Fibroblast of villous mesenchyme (primary cell): Measurements from ENCODE around the gene CCDC12. TPM values are rescaled to one million over a fixed set of nuclear protein-coding genes. Genes with fewer than 3 reads are reported as not detected.

Experiments used
- DNase-seq: peaks from one replicate; pipeline ENCODE4 v3.0.0-alpha.2; 2010; ENCODE audit warnings: low read depth
- H3K4me3 ChIP-seq: 2 replicates; pipeline ENCODE4 v1.5.1; 2011; ENCODE audit warnings: low read depth, mild to moderate bottlenecking, low read length
- total RNA-seq: library from RNA; depleted of rRNA; stranded (reverse); fragments of >200 nt; gene quantifications from 2 replicates; pipeline ENCODE4 v1.2.3, GENCODE V29; 2012
- TF ChIP-seq, protein P1 (sequence below): IDR thresholded peaks from 2 replicates; pipeline ENCODE4 v1.5.1; 2012; ENCODE audit warnings: low read depth, mild to moderate bottlenecking, low read length; ENCODE audit not compliant: insufficient read depth

Gene CCDC12
- total RNA-seq, 1 donor = 18.6 TPM

DNA sequence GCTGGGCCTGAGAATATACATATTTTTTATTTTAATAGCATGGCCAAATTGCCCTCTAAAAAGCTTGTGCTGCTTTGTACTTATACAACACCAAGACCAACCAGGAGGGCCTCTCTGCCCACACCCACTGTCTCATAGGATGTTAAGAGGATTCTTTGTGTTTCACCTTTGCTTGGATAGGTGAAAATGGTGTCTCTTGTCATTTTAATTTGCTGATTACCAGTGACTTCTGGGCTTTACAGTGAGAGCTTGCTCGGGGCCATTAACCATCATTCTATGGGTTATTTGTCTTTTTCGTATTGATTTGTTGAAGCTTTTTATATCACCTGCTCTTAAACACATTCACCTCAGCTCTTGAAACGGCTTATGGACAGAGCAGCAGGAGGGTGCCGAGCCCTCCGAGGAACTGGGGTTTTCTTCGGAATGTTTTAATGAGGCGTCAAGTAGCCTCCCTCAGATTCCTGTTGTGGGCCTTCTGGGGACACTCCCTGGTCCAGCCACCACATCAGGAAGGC, 88.5 kb downstream of the CCDC12 start:
- no peak overlapping the region for H3K4me3 ChIP-seq
- no peak for DNase-seq
- TF ChIP-seq, protein P1, sequence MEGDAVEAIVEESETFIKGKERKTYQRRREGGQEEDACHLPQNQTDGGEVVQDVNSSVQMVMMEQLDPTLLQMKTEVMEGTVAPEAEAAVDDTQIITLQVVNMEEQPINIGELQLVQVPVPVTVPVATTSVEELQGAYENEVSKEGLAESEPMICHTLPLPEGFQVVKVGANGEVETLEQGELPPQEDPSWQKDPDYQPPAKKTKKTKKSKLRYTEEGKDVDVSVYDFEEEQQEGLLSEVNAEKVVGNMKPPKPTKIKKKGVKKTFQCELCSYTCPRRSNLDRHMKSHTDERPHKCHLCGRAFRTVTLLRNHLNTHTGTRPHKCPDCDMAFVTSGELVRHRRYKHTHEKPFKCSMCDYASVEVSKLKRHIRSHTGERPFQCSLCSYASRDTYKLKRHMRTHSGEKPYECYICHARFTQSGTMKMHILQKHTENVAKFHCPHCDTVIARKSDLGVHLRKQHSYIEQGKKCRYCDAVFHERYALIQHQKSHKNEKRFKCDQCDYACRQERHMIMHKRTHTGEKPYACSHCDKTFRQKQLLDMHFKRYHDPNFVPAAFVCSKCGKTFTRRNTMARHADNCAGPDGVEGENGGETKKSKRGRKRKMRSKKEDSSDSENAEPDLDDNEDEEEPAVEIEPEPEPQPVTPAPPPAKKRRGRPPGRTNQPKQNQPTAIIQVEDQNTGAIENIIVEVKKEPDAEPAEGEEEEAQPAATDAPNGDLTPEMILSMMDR = no peak

DNA sequence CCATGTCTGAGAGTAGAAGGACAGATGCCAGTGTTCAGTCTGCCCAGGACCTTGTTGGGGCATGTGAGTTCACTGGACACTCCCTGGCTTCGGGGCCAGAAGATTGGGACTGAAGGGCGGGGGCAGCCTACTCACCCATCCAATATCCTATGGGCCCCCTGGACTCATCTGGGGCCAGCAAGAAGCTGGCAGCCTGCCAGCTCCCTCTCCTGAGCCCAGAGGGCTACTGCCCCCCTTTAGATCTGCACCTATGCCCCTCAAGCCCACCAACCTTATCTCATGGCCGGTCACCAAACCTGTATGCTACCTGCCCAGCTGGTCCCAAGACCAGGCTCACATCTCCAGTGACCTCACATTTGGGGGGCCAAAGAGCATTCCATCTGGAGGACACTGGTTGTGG, 90.9 kb downstream of the CCDC12 start:
- no peak overlapping the region for H3K4me3 ChIP-seq
- TF ChIP-seq, protein P1 = no peak
- DNase-seq = no peak

DNA sequence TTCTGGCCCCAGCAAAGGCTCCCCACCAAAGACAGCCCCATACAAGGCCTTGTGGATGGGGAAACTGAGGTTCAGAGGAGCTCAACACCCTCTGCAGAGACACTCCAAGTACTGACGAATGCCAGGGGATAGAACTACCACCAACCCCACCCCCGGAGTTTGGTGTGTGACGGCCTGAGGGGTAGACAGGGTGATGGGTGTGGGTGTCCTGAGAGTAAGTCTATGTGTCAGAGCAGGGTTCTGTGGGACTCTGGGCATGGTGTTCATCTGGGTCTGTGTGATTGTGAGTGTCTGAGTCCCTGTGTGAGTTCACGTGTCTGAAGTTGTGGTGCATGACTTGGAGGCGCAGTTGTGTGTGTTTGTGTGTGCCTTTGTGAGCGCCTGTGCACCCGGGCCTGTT, 91.6 kb downstream of the CCDC12 start:
- TF ChIP-seq, protein P1 = no peak

DNA sequence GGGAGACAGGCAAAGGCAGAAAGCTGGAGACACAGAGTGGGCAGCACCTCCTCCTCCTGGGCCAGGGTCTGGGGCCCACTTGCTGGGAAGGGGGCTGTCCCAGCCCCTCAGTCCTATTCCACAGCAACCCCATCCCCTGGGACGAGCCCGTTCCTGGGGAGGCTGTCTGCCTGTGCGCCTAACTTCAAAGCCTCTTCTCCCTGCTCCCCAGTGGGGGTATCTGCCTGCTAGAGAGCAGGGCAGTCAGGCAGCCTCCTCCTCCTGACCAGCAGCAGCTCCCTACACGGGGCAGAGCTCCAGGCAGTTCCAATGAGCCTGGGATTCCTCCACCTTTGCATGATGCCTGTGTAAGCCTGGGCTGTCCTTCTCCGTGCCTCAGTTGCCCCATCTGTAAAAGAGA, 92.1 kb downstream of the CCDC12 start:
- H3K4me3 ChIP-seq = no peak overlapping the region
- no peak for DNase-seq
- TF ChIP-seq, protein P1 = no peak

More for the DNA sequence above, 91.6 kb downstream of the CCDC12 start:
- no peak overlapping the region for H3K4me3 ChIP-seq
- no peak for DNase-seq

DNA sequence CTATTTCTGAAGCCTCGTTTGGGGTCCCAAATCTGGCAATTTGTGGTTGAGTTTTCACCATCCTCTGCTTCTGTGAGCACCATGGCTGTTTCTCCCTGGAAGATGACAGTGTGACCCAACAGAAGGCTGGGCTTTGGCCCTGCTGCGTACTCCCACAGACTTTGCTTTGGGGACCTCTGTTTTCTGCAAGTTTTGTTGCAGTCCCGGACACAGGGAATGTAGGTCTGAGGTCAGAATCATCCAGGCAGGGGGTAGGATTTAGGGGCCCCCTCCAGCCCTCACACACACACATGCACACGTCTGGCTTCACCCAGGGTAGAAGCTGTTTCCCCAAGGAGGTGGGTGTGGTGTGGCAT, 92.7 kb downstream of the CCDC12 start:
- TF ChIP-seq, protein P1 = no peak
- DNase-seq = no peak
- peak overlapping the region; percentile 35 for H3K4me3 ChIP-seq

DNA sequence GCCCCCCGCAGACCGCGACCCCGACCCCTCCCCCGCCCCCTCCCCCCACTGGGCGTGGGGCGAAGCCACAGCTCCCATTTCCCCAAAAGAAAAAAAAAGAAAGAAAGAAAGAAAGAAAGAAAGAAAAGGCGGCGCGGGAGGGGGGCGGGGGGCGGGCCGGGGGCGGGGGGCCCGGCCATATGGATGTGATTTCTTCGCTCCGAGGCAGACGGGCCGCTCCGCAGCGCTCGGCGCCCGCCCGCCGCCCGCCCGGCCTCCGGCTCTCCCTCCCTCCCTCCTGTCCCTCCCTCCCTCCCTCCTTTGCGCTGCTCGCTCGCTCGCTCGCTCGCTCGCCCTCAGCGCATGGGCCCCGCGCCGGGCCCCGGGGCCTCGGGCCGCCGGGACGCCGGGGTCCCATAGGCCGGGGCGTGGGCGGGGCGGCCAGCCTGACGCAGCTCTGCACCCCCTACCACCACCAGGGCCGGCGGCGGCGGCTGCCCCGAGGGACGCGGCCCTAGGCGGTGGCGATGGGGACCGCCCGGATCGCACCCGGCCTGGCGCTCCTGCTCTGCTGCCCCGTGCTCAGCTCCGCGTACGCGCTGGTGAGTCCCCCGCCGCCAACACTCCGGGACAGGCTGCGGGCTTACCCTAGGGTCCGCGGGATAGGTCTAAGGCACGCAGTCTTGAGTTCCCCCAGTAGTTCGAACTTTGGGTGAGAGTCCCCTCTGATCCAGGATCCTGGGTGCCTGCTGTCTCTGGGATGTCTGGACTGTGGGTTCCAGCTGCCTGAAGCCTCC, 93.3 kb downstream of the CCDC12 start:
- peak overlapping the region; percentile 61 for H3K4me3 ChIP-seq
- TF ChIP-seq, protein P1 = no peak
- DNase-seq = peak; percentile 19
